Choroid plexus epithelial cell (primary cell): ENCODE measurements around the gene TMEM272.

Experiments
- DNase-seq: peaks from one replicate; pipeline ENCODE4 v3.0.0-alpha.2; 2010; ENCODE audit warnings: low read depth
- H3K4me3 ChIP-seq: 2 replicates; pipeline ENCODE4 v1.5.1; 2011; ENCODE audit warnings: low read depth, mild to moderate bottlenecking, control low read depth, low read length, moderate library complexity
- CTCF ChIP-seq: conservative IDR thresholded peaks from 2 replicates; pipeline ENCODE4 v1.5.1; 2011; ENCODE audit warnings: low read depth, mild to moderate bottlenecking, control low read depth, inconsistent platforms, low read length, moderate library complexity

Gene TMEM272

GRCh38 chr13:51856998-51857397, 12.0 kb upstream of the TMEM272 start:
- H3K4me3 ChIP-seq: no peak overlapping the region
- no peak for DNase-seq
- TF ChIP-seq CTCF: no peak

DNA sequence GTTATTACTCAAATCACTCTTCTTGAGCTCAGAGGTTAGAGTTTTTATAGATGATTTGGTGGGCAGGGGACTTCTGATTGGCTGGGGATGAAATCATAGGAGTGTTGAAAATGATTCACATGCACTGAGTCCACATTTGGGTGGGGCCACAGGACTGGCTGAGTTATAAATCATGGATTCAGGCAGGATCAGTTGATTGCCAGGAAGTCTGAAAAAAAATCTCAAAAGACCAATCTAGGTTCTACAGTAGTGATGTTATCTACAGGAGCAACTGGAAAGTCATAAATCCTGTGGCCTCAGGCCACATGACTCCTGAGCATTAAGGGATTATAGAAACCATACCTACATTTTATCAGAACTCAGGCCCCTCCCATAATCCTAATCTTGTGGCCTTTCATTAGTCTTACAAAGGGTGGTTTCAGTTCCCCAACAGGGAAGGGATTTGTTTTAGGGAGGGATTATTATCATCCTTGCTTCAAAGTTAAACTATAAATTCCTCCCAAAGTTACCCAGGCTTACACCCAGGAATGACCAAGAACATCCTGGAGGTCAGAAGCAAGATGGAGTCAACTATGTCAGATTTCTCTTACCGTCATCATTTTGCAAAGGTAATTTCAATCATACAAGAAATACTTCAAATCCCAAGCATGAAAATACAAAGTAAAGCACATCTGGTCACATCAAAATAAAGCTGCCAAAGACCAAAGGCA, 11.2 kb upstream of the TMEM272 start:
- no peak for DNase-seq
- no peak overlapping the region for H3K4me3 ChIP-seq
- no peak for TF ChIP-seq CTCF

GRCh38 chr13:51849145-51850101, 4.4 kb upstream of the TMEM272 start:
- peak; percentile 62 for DNase-seq
- H3K4me3 ChIP-seq: no peak overlapping the region
- peak; percentile 77 for TF ChIP-seq CTCF

DNA sequence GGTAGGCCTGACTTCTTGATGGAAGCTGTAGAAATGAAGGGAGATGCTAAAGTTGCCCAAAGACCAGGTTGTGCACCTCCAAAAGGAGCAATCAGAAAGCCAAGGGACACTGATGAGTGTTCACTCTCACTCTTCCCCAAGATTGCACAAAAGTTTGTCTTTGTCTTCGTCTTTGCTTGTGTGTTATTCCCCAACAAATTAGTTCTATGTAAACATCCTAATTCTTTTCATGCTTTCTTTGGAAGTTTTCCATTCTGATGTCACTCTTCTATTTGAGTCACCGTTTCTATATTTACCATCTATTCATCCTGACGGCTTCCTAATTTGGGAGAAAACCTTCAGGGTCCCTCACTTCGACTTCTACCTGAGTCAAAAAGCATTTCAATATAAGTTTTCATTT, 3.7 kb upstream of the TMEM272 start:
- DNase-seq: peak; percentile 54
- TF ChIP-seq CTCF: no peak
- no peak overlapping the region for H3K4me3 ChIP-seq

- no peak overlapping the region for H3K4me3 ChIP-seq
- no peak for TF ChIP-seq CTCF
- DNase-seq: no peak
These were observed 1.8 kb upstream of the TMEM272 start for GRCh38 chr13:51846756-51847155.

DNA sequence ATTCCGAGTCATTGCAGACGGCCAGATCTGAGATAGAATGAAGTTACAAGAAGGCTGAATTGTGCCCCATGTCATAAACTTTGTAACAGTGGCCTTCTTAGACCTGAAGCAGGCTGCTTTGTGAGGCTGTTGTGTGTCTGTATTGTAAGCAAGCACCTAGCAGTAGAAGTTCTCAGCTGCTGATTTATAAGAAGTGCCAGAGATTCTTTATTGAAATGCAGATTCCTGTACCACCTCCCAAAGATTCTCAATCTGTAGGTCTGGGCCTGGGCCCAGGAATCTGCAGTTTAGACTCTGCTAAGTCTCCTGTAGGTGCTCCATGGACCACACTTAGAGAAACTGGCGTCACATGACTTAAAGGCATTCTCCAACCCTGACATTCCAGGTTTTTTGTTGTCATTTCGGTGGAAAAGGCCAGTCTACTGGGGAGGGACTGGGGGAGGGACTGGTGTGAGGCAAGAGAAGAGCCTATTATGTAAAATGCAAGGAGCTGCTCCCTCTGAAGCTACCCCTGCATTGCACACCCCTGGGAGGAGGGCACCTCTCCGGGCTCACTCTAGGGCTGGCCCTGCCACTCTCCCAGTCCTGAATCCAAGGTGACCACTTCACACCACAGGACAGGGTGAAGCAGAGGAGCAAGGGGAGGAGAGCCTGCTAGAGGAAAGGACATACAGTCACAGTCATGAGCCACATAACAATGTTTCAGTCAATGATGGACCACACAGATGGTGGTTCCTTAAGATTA, 769 bp upstream of the TMEM272 start:
- DNase-seq: no peak
- no peak overlapping the region for H3K4me3 ChIP-seq
- no peak for TF ChIP-seq CTCF
